ENCODE results near the gene GREM2.

- TF ChIP-seq STAT1 (IDR thresholded peaks at IDR 0.05; ENCODE audit: unreplicated experiment) = no peak
- TF ChIP-seq EZH2 (IDR thresholded peaks at IDR 0.05; ENCODE audit: low read depth, unreplicated experiment) = no peak
- TF ChIP-seq, protein P1, sequence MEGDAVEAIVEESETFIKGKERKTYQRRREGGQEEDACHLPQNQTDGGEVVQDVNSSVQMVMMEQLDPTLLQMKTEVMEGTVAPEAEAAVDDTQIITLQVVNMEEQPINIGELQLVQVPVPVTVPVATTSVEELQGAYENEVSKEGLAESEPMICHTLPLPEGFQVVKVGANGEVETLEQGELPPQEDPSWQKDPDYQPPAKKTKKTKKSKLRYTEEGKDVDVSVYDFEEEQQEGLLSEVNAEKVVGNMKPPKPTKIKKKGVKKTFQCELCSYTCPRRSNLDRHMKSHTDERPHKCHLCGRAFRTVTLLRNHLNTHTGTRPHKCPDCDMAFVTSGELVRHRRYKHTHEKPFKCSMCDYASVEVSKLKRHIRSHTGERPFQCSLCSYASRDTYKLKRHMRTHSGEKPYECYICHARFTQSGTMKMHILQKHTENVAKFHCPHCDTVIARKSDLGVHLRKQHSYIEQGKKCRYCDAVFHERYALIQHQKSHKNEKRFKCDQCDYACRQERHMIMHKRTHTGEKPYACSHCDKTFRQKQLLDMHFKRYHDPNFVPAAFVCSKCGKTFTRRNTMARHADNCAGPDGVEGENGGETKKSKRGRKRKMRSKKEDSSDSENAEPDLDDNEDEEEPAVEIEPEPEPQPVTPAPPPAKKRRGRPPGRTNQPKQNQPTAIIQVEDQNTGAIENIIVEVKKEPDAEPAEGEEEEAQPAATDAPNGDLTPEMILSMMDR (conservative IDR thresholded peaks at IDR 0.05; ENCODE audit: low read depth in 2 of 2) = no peak
- TF ChIP-seq JUNB (IDR thresholded peaks at IDR 0.05; ENCODE audit: unreplicated experiment) = no peak
- no peak for TF ChIP-seq ZNF114 (CRISPR knock-in tag; IDR thresholded peaks at IDR 0.05)
- TF ChIP-seq, protein P2, sequence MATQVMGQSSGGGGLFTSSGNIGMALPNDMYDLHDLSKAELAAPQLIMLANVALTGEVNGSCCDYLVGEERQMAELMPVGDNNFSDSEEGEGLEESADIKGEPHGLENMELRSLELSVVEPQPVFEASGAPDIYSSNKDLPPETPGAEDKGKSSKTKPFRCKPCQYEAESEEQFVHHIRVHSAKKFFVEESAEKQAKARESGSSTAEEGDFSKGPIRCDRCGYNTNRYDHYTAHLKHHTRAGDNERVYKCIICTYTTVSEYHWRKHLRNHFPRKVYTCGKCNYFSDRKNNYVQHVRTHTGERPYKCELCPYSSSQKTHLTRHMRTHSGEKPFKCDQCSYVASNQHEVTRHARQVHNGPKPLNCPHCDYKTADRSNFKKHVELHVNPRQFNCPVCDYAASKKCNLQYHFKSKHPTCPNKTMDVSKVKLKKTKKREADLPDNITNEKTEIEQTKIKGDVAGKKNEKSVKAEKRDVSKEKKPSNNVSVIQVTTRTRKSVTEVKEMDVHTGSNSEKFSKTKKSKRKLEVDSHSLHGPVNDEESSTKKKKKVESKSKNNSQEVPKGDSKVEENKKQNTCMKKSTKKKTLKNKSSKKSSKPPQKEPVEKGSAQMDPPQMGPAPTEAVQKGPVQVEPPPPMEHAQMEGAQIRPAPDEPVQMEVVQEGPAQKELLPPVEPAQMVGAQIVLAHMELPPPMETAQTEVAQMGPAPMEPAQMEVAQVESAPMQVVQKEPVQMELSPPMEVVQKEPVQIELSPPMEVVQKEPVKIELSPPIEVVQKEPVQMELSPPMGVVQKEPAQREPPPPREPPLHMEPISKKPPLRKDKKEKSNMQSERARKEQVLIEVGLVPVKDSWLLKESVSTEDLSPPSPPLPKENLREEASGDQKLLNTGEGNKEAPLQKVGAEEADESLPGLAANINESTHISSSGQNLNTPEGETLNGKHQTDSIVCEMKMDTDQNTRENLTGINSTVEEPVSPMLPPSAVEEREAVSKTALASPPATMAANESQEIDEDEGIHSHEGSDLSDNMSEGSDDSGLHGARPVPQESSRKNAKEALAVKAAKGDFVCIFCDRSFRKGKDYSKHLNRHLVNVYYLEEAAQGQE (IDR thresholded peaks at IDR 0.05; ENCODE audit: unreplicated experiment) = no peak
- no peak for TF ChIP-seq EZH2phosphoT487 (IDR thresholded peaks at IDR 0.05; ENCODE audit: unreplicated experiment)
- no peak for TF ChIP-seq NANOG (IDR thresholded peaks at IDR 0.05; ENCODE audit: borderline replicate concordance)
- TF ChIP-seq POLR2AphosphoS5 (IDR thresholded peaks at IDR 0.05; ENCODE audit: low read depth) = no peak
- no peak for TF ChIP-seq CREB1 (CRISPR knock-in tag; IDR thresholded peaks at IDR 0.05; ENCODE audit: low read depth)
- TF ChIP-seq ETS1 (IDR thresholded peaks at IDR 0.05) = no peak
- TF ChIP-seq ZNF331 (CRISPR knock-in tag; IDR thresholded peaks at IDR 0.05; ENCODE audit: low read depth) = no peak
Observed at GRCh38 chr1:240609527-240610060, 2.4 kb downstream of the GREM2 start.
